ENCODE results near the gene PPP1R7. TPM values are rescaled to one million over a fixed set of nuclear protein-coding genes. Genes with fewer than 3 reads are reported as not detected.

Gene PPP1R7
- total and polyA plus RNA-seq, 4 donors: 18.0 to 45.8 (median 29.0) TPM

GRCh38 chr2:241211276-241211675, 61.0 kb downstream of the PPP1R7 start:
- Histone ChIP-seq H3K4me1 (ENCODE audit: control insufficient read depth in 4 of 4, insufficient read depth in 4 of 4, low read length in 3 of 4) (no peaks in the 10 kb centered on the region), H3K4me3 (ENCODE audit: low read depth in 1 of 3, low read length in 3 of 3) (no peak overlapping the region), H3K27me3 (ENCODE audit: control insufficient read depth in 4 of 4, insufficient read depth in 4 of 4, low read length in 3 of 4) (no peaks in the 10 kb centered on the region), H3K36me3 (ENCODE audit: control insufficient read depth in 4 of 4, insufficient read depth in 3 of 4, low read depth in 1 of 4, low read length in 3 of 4) (no peaks in the 10 kb centered on the region), H3K27ac (ENCODE audit: low read depth in 1 of 2, low read length in 2 of 2) (no peak overlapping the region), H3K9me3 (ENCODE audit: control insufficient read depth in 4 of 4, low read length in 3 of 4) (no peaks in the 10 kb centered on the region), H3K9ac (ENCODE audit: low read depth in 1 of 2, low read length in 2 of 2) (no peak overlapping the region)
- no peak for DNase-seq (ENCODE audit: low spot score)
- WGBS: 50% methylated on average over 2 of the region's 2 CpGs
- no peak for TF ChIP-seq HNF4G (IDR thresholded peaks at IDR 0.05)
- no peak for TF ChIP-seq ZBTB33 (IDR thresholded peaks at IDR 0.05)
- no peak for TF ChIP-seq YY1 (IDR thresholded peaks at IDR 0.05)
- no peak for TF ChIP-seq RXRA (IDR thresholded peaks at IDR 0.05)
- TF ChIP-seq EGR1 (IDR thresholded peaks at IDR 0.05; ENCODE audit: low read depth in 2 of 2): no peak
- no peak for TF ChIP-seq GABPA (IDR thresholded peaks at IDR 0.05 in 1 of 2, conservative IDR thresholded peaks at IDR 0.05 in 1 of 2)
- no peak for TF ChIP-seq FOXA2 (IDR thresholded peaks at IDR 0.05)
- no peak for TF ChIP-seq RAD21 (IDR thresholded peaks at IDR 0.05)

- no peak overlapping the region for H3K4me3 ChIP-seq (ENCODE audit: low read depth in 1 of 3, low read length in 3 of 3)
- H3K27me3 ChIP-seq (ENCODE audit: control insufficient read depth in 4 of 4, insufficient read depth in 4 of 4, low read length in 3 of 4): no peaks in the 10 kb centered on the region
- WGBS: 88% methylated on average over 13 of the region's 13 CpGs
- H3K27ac ChIP-seq (ENCODE audit: low read depth in 1 of 2, low read length in 2 of 2): no peak overlapping the region
- no peak for TF ChIP-seq EGR1 (IDR thresholded peaks at IDR 0.05; ENCODE audit: low read depth in 2 of 2)
- no peak for TF ChIP-seq FOXA1 (IDR thresholded peaks at IDR 0.05)
- TF ChIP-seq RAD21 (IDR thresholded peaks at IDR 0.05): no peak
- no peak for TF ChIP-seq MAX (IDR thresholded peaks at IDR 0.05)
- H3K9me3 ChIP-seq (ENCODE audit: control insufficient read depth in 4 of 4, low read length in 3 of 4): no peaks in the 10 kb centered on the region
- no peaks in the 10 kb centered on the region for H3K36me3 ChIP-seq (ENCODE audit: control insufficient read depth in 4 of 4, insufficient read depth in 3 of 4, low read depth in 1 of 4, low read length in 3 of 4)
- no peak for DNase-seq (ENCODE audit: low spot score)
- no peak overlapping the region for H3K9ac ChIP-seq (ENCODE audit: low read depth in 1 of 2, low read length in 2 of 2)
- H3K4me1 ChIP-seq (ENCODE audit: control insufficient read depth in 4 of 4, insufficient read depth in 4 of 4, low read length in 3 of 4): peaks cover 0 to 5% (median 0%) of the 10 kb centered on the region in 4 donors
Observed at GRCh38 chr2:241213041-241213440, 62.8 kb downstream of the PPP1R7 start.

- H3K36me3 ChIP-seq (ENCODE audit: control insufficient read depth in 4 of 4, insufficient read depth in 3 of 4, low read depth in 1 of 4, low read length in 3 of 4): no peaks in the 10 kb centered on the region
- H3K9ac ChIP-seq (ENCODE audit: low read depth in 1 of 2, low read length in 2 of 2): no peak overlapping the region
- H3K4me3 ChIP-seq (ENCODE audit: low read depth in 1 of 3, low read length in 3 of 3): no peak overlapping the region
- WGBS: 82% methylated on average over 7 of the region's 7 CpGs
- no peak for DNase-seq (ENCODE audit: low spot score)
- no peak overlapping the region for H3K27ac ChIP-seq (ENCODE audit: low read depth in 1 of 2, low read length in 2 of 2)
- no peaks in the 10 kb centered on the region for H3K27me3 ChIP-seq (ENCODE audit: control insufficient read depth in 4 of 4, insufficient read depth in 4 of 4, low read length in 3 of 4)
- H3K9me3 ChIP-seq (ENCODE audit: control insufficient read depth in 4 of 4, low read length in 3 of 4): no peaks in the 10 kb centered on the region
- peaks cover 0 to 7% (median 1%) of the 10 kb centered on the region in 4 donors for H3K4me1 ChIP-seq (ENCODE audit: control insufficient read depth in 4 of 4, insufficient read depth in 4 of 4, low read length in 3 of 4)
- TF ChIP-seq EGR1 (IDR thresholded peaks at IDR 0.05; ENCODE audit: low read depth in 2 of 2) (no peak), GABPA (IDR thresholded peaks at IDR 0.05 in 1 of 2, conservative IDR thresholded peaks at IDR 0.05 in 1 of 2) (no peak), TAF1 (conservative IDR thresholded peaks at IDR 0.05) (no peak), REST (IDR thresholded peaks at IDR 0.05) (no peak), HNF4A (conservative IDR thresholded peaks at IDR 0.05) (no peak), NR2F2 (IDR thresholded peaks at IDR 0.05) (no peak), FOXA2 (IDR thresholded peaks at IDR 0.05) (no peak), HNF4G (IDR thresholded peaks at IDR 0.05) (no peak), MAX (IDR thresholded peaks at IDR 0.05) (no peak), JUND (IDR thresholded peaks at IDR 0.05) (no peak), FOXA1 (IDR thresholded peaks at IDR 0.05) (no peak), ZBTB33 (IDR thresholded peaks at IDR 0.05) (no peak), RAD21 (IDR thresholded peaks at IDR 0.05) (no peak), CTCF (IDR thresholded peaks at IDR 0.05; ENCODE audit: low read depth, low read length, missing input control) (no peak), RXRA (IDR thresholded peaks at IDR 0.05) (no peak), ATF3 (IDR thresholded peaks at IDR 0.05) (no peak), SP1 (IDR thresholded peaks at IDR 0.05) (no peak)
Observed at GRCh38 chr2:241213567-241213966, 63.3 kb downstream of the PPP1R7 start.

All from liver (tissue), 9 donors.